ENCODE results near the gene PTPN22.

DNA sequence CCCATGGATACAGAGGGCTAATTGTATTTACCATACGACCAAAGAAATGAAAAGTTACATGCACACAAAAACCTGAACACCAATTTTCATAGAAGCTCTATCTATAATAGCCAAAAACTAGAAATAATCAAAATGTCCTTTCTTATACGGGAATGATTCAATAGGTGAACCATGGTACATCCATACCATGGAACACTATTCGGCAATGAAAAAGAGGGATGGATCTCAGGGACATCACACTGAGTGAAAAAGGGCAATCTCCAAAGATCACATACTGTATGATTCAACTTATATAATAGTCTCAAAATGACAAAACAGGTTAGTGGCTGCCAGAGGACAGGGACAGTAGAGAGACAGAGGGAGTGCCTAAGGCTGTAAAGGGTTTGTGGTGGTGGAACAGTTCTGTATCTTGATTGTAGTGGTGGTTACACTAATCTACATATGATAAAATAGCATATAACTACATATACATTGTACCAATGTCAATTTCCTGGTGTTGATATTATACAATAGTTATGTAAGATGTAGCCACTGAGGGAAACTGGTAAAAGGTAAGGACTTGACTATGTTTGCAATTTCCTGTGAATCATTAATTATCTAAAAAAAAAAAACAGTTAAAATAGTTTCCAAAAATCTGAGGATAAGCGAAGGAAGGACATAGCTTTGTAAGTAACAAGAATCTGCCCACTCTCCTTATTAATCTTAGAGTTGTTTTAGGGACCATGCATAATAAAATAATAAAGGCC, 62.9 kb downstream of the PTPN22 start:
- TF ChIP-seq, protein P1, sequence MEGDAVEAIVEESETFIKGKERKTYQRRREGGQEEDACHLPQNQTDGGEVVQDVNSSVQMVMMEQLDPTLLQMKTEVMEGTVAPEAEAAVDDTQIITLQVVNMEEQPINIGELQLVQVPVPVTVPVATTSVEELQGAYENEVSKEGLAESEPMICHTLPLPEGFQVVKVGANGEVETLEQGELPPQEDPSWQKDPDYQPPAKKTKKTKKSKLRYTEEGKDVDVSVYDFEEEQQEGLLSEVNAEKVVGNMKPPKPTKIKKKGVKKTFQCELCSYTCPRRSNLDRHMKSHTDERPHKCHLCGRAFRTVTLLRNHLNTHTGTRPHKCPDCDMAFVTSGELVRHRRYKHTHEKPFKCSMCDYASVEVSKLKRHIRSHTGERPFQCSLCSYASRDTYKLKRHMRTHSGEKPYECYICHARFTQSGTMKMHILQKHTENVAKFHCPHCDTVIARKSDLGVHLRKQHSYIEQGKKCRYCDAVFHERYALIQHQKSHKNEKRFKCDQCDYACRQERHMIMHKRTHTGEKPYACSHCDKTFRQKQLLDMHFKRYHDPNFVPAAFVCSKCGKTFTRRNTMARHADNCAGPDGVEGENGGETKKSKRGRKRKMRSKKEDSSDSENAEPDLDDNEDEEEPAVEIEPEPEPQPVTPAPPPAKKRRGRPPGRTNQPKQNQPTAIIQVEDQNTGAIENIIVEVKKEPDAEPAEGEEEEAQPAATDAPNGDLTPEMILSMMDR (IDR thresholded peaks at IDR 0.05): no peak
- TF ChIP-seq POLR2A (IDR thresholded peaks at IDR 0.05) (no peak), EP300 (IDR thresholded peaks at IDR 0.05; ENCODE audit: low read depth) (no peak)
